ENCODE measurements around the gene AOPEP.
A peak's percentile ranks its signal among the peaks of the same experiment; 100 is the strongest.
"Not testable (repeated sequence)": the region's sequence is repeated elsewhere in the genome, so short reads cannot be mapped to it uniquely, and the experiment has no call there.

AOPEP gene

DNA sequence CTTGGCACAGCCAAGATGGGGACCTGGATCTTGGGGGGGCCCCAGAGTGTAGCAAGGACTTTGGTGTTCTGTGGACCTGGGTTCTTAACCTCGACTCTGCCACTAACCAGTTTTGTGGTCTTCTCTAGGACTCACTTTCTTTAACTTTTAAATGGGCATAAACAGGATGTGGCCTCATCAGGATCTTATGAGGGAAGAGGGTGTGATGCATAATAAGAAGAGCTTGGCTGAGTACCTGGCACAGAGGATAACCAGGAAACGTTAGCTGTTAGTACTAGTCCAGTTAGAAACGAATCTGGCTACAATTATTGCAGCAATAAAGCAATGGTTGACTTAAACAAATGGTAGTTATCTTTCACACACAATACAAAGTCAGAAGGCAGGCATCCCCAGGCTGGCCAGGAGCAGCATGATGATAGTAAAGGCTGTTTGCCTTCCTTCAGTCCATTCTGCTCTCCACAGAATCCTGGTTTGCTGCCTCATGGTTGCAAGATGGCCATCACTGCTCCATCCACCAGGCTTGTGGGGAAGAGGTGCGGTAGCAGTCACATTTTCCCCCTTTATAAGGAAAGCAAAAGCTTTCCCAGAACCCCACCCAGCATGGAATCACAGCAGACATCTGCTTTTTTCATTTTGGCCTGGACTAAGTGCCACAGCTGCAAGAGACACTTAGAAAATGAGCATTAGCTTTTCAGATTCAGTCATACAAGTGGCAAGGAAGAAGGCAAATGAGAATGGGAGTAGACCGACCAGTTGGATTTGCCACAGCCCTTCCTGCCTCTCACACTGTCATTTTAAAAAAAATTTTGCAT lies 225.0 kb downstream of the AOPEP start:
- no peak for FAIRE-seq

DNA sequence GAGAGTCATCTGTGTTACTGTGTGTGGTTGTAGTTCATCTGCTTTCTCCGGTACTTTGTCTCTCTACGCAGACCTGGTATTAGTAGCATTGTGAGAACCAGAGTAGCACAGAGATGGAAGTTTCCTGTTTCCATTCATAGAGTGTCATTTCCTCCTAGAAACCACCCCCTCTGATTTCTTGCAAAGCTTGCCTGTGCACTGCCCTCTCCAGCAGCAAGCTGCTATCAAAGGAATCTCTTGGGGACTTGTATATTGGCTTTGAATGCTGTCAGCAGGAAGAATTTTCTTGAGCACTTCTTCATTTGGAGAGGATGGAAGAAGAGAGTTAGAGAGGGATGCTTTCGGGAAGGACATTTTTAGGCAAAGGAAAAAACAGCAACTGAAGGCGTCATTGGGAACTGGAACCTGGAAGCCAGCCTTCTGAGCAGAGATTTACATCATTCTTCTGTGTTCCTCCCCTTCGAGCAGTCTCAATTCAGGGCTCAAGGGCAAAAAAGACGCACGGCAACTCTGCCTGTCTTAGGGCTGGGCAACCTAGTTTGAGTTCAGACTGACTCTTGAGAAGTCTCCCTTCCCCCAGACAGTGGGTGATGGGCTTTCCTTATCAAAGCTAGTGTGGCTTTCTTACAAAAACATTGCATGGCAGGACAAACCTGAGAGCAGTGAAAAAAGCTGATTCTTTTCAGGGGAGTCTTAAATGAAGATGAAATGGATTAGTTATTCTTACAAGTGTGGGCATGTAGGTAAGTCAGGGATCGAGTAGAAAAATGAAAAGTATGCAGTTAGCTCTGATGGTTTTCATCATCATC lies 226.3 kb downstream of the AOPEP start:
- FAIRE-seq (no peak), DNase-seq (ENCODE audit: low spot score) (no peak)

More for the DNA sequence above, 225.0 kb downstream of the AOPEP start:
- DNase-seq (ENCODE audit: low spot score), result no peak

DNA sequence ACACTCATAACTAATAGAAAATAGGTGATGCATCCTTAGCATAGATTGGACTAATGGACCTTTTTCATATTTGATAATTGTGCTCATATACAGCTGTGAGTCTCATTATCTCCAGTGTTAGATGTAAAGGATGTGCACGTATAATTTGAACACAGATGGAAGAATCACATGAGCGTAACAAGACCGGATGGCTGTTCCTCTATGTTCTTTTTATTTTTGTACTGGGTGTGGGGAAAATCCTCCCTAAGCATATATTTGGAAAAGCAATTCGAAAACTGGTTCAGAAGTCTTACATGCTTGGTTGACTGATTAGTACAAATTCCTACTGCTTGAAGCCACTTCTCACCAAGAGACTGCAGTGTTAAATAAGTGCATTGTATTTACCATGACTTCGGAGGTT lies 230.2 kb downstream of the AOPEP start:
- FAIRE-seq, result no peak

DNA sequence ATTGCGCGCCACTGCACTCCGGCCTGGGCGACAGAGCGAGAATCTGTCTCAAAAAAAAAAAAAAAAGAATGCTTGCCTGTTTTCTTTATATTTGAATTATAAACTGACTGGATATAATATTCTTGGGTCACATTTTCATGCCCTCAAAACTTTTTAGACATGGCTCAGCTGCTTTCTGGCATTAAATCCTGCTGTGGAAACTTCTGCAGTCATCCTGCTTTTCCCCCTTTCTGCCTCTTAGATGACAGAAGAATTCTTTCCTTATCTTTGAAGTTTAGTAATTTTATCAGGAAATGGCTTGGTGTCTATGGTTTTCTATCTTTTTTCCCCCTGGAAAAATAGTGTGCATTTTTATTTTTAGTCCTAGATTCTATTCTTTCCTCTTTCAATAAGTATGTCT lies 234.5 kb downstream of the AOPEP start:
- no peak for FAIRE-seq
- no peak for DNase-seq (ENCODE audit: low spot score)

More for the DNA sequence above, 230.2 kb downstream of the AOPEP start:
- DNase-seq (ENCODE audit: low spot score), result no peak

DNA sequence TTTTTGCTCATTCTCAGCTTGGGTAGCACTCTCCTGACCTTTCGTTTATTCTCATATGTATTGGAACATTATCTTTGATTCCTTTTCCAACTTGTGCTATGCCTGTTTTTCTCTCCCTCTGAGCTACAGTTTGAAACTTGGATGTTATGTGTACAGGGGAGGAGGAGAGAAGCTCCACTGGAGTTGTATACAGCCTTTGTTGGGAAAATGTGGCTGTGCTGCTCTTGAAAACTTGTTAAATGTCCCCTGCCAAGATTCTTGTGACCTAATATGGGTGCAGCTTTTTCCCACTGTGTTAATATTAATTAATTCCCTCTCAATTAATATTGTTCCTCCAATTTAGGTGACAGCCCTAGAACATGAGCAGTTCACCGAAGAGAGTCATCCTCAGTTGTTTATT lies 235.4 kb downstream of the AOPEP start:
- FAIRE-seq (no peak), DNase-seq (ENCODE audit: low spot score) (no peak)

DNA sequence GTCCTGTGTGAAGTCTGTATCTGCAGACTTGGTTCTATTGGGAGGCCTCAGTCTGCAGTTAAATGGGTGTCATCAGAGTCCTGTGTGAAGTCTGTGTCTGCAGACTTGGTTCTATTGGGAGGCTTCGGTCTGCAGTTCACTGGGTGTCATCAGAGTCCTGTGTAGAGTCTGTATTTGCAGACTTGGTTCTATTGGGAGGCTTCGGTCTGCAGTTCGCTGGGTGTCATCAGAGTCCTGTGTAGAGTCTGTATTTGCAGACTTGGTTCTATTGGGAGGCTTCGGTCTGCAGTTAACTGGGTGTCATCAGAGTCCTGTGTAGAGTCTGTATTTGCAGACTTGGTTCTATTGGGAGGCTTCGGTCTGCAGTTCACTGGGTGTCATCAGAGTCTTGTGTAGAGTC lies 239.1 kb downstream of the AOPEP start:
- FAIRE-seq; DNase-seq (ENCODE audit: low spot score): not testable (repeated sequence)

DNA sequence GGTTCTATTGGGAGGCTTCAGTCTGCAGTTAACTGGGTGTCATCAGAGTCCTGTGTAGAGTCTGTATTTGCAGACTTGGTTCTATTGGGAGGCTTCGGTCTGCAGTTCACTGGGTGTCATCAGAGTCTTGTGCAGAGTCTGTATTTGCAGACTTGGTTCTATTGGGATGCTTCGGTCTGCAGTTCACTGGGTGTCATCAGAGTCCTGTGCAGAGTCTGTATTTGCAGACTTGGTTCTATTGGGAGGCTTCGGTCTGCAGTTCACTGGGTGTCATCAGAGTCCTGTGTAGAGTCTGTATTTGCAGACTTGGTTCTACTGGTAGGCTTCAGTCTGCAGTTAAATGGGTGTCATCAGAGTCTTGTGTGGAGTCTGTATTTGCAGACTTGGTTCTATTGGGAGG lies 239.5 kb downstream of the AOPEP start:
- DNase-seq (ENCODE audit: low spot score); FAIRE-seq: not testable (repeated sequence)

DNA sequence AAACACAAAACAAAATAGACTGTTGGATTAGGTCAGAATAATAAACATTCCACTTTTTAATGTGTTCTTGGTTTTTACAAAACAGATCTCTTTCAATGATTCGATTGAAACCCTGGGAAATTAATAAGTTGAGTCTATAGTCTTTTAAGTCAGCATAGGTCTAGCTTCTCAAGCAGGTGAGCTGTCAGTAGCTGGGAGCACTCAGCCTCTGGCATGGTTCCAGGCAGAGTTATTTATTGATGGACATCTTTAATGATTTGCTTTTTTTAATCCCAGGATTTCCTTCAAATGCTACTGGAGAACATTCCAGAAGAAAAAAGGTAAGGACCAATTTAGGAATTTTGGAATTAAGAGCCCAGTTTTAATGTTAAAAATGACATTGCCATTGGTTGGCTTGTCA lies 241.0 kb downstream of the AOPEP start:
- DNase-seq (ENCODE audit: low spot score), result peak; percentile 34
- FAIRE-seq, result peak; percentile 73

DNA sequence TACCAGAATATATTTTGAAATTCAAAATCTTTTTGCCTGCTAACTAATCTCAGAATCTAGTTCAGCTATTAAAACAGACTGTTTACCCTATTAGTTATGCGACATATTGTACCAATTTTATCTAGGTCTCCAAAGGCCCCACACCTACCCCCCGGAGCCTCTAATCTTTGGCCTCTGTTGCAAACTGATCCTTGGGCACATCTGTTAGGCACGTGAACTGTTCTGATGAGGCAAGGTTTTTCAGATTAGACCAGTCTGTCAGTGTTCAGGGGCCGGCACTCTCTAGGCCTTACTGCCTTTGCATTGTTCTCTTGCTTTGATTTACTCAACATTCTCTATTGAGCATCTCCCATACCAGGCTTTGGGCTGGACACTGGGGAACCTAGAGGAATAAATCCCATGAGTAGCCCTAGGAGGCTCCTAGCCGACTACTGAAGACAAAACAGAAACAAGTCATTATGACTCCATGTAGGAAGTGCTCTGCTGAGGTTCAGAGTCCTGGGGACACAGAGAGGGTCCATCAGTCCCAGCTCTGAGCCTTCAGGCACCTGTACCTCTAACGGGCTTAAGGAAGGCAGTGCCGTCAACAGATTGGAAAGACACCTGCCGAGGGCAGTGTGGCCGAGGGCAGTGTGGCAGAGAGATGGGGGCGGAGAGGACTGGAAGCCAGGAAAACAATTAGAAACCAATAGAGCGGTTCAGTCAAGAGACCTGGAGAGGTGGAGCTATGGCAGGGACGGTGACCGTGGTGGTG lies 245.1 kb downstream of the AOPEP start:
- FAIRE-seq (no peak), DNase-seq (ENCODE audit: low spot score) (no peak)

DNA sequence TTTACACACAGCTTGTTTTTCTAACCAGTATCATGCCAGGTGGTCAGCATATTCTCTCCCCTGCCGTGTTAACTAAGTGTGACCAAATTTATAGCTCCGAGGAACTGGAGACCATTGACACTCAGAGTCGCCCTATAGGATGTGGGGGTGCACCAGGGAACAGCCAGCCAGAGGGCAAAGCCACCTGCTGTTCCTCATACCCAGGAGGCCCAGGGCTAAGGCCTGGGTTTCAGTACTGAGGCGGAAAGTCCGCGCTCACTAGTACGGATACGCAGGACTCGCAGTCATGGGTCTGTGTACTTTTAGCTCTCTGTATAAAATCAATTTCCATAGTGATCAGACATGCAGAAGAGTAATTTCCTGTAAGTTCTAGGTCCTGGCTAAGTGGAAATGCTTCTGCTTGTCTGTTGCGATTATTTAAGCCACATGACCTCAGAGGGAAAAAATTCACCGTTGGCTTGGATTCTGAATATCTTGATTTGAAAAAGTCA lies 247.0 kb downstream of the AOPEP start:
- FAIRE-seq, result no peak
- DNase-seq (ENCODE audit: low spot score), result no peak

DNA sequence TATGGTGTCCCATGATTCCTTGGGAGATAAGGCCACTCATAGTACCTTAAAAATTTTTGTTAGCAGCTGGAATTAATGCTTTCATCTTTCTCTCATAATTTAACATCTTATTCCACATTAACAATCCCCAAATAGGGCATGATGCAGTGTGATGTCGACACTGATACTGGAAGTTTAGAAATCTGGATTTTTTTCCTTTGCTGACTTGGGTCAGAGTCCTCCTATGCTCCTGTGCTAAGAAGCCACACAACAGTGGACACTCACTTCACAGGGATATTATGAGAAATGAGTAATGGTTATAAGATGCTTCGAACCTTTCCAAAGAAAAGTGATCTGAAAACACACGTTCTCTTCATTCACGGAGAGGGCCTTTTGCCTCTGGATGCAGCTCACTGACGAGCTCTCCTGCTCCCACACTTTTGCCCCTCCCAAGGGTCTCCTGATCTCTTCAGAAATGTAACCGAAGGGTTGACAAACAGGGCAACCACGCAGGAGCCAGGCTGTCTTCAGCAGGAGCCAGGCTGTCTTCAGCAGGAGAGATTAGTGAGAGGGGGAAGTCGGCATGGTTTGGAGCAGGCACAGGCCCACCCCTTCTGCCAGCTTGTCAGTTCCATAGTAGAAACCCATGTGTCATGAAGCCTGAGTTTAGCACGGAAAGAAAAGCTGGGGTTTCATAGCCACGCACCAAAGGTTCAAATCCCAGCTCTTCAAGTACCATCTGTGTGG lies 247.8 kb downstream of the AOPEP start:
- no peak for FAIRE-seq

DNA sequence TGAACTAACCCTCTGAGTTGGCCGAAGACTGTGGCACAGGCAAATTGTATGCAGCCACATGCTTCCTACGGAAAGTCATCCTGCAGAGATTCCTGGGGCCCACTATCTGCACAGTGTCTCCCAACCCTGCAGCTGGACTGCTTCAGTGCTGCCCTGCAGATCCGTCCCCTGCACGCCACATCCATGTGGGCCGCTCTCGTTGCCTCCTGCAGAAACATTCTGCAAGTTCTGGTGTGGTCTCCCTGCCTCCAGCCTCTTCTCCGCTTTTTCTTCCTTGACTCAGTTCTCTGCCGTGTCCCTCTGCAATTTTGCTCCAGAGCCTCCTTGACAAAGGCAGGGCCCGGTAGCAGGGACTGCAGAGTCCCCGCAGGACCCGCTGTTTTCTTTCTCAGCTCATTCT lies 249.0 kb downstream of the AOPEP start:
- no peak for FAIRE-seq

More for the DNA sequence above, 247.8 kb downstream of the AOPEP start:
- DNase-seq (ENCODE audit: low spot score), result no peak

DNA sequence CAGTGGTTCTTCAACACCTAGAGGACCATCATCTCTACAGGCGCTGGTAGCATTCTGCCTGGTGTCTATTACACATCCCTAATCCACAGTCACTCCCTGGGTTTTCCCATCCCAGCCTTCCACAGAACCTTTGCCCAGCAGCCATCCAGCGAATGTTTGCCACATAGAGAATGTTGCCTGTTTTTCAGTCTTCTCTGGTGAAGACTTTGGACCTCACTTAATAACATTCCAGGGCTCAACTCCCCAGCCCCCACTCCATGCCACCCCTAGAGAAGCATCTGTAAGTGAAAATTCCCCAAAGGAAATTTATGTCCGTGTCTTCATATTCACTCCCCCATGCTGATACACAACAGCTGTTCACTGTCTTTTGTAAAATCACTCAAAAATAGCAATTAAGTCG lies 249.6 kb downstream of the AOPEP start:
- FAIRE-seq (no peak), DNase-seq (ENCODE audit: low spot score) (no peak)

More for the DNA sequence above, 249.0 kb downstream of the AOPEP start:
- no peak for DNase-seq (ENCODE audit: low spot score)

DNA sequence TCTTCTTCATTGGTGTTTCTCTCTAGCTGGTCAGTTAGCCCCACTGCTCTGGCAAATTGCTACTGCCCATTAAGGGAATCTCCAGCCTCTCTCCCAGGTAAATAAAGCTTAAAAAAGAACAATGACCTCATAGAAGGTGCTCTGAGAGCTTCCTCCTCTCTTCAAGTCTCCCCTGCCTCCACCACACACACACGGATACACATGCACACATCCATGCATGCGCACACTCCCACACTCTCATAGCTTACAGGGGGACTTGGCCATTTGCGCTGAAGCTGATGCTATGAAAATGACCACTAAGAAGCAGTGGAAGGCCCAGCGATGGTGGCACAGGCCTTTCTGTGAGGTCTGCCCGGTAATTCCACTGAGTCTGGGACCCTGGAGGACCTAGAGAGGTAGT lies 250.9 kb downstream of the AOPEP start:
- FAIRE-seq (no peak), DNase-seq (ENCODE audit: low spot score) (no peak)

DNA sequence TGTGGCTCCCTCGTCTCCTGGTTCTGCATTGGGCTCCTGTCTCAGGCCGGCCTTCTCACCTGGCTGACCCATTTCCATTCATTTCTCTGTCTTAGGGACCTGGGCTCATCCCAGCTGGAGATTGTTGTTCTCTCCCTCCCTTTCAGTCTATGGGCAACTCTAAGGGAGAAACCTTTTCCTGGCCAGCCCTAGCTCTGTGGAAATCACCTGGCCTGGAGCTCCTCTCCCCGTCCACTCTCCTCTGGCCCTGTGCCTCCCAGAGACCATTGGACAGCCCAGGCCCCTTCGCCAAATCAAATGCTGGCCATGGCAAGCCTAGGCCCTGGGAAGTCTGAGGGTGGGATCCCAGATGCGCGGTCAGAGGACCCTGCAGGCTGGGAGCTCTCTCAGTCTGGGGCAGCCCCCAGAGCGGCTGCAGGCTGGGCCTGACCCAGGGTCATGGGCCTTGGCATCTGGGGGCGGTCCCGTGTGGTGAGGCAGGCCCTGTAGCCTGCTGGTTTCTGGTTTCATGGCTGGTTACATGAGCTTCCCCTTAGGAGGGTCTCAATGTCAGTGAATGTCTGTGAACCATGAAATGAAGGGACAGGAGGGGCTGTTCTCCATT lies 253.5 kb downstream of the AOPEP start:
- no peak for DNase-seq (ENCODE audit: low spot score)
- no peak for FAIRE-seq

DNA sequence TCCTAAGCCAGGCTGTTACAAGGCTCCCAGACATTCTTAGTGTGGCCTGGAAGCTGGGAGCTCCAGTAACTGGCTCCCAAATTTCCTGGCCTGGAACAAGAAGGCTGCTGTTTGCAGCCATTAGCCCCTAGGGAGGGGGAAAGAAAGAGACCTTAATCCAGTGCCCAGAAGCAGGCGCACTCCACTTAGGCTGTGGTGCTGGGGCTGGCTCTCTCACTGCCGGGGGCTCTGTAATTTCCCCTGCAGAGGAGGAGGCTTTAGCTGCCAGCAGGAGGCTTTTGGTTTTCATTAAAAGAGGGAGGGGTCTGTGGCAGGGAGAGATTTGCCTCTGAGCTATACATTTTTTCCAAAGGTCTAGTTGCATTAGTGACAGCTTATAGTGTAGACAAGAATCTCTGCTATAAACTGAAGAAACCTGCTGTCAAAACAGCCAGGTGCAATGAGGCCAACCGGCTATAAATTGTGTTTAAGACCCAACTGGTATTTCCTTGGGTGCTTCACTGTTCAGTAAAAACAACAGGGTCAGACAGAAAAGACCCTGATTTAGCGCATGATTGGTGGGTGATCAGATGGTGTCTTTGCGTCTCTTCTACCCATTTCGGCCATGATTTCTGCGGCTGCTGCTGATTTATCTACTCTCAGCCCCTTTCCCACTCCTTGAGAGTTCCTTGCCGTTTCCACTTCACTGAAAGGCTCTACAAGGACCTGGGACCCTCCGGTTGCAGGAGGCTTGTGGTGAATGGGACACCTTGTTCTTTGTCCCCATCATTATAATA lies 254.6 kb downstream of the AOPEP start:
- no peak for FAIRE-seq
- DNase-seq (ENCODE audit: low spot score), result no peak

DNA sequence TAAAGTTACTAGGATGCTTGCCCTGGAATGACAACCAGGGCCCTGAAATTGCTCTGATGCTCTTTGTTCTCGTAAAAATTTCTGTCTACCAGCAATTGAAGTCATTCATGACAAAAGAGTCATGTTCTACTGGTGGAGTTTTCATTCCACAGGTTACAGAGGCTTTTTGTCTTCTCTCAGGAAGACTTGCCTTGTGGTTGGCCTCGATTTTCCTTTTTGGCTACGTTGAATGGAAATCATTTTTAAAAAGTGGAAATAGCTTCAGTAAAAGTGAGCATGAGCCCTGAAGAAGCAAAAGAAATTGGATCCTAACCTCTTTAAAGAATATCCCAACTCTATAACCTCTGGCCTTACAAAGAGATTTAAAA lies 255.2 kb downstream of the AOPEP start:
- FAIRE-seq (no peak), DNase-seq (ENCODE audit: low spot score) (no peak)

DNA sequence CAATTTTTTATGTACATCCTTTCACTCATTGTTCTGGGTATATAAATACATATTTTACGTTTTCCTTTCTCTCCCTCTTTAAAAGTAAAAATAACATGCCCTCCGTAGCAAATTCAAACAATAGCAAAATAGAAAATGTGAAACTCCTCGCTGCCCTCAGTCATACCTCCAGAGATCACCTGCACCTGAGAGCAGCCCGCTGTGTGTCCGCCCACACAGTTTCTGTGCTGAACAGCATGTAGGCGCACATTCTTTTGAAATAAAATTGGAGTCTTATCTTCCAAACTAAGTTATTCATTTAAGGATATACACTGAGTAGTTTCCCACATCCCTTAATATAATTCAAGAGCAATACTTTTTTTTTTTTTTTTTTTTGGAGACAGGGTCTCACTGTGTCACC lies 255.7 kb downstream of the AOPEP start:
- FAIRE-seq (no peak), DNase-seq (ENCODE audit: low spot score) (no peak)

DNA sequence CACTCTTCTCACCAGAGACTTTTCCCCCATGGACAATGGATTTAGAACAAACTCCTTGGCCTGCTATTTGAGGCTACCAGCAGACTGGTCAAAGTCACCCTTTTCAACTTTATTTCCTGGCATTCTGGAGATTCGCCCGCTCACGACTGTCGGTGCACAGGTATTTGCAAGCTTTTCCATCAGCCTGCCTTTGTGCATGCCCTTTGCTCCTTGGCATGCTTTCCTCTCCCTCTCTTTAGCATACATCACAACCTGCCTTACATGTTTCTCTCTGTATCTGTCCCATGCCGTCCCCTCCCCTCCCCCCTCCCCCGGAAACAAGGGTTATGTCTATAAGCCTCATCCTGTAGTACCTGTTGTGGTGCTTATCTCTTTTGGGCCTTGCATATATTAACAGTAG lies 257.1 kb downstream of the AOPEP start:
- no peak for FAIRE-seq
- no peak for DNase-seq (ENCODE audit: low spot score)
